Fibroblast of lung (primary cell): ENCODE data around the gene IGSF21.

Experiments used
- EZH2 ChIP-seq: IDR thresholded peaks from 2 replicates; pipeline ENCODE4 v1.5.1; 2012; ENCODE audit warnings: low read length, control low read depth, mild to moderate bottlenecking; ENCODE audit errors: missing control alignments
- TF ChIP-seq, protein P1 (sequence below), 2 donors: IDR thresholded peaks in 1 of 2; conservative IDR thresholded peaks in 1 of 2; 1 replicate in 1 of 2; 2 replicates in 1 of 2; pipeline ENCODE4 v1.5.1; 2011 to 2012; ENCODE audit warnings: low read length in 2 of 2, control low read depth in 1 of 2, inconsistent platforms in 1 of 2, low read depth in 1 of 2, mild to moderate bottlenecking in 1 of 2

DNA sequence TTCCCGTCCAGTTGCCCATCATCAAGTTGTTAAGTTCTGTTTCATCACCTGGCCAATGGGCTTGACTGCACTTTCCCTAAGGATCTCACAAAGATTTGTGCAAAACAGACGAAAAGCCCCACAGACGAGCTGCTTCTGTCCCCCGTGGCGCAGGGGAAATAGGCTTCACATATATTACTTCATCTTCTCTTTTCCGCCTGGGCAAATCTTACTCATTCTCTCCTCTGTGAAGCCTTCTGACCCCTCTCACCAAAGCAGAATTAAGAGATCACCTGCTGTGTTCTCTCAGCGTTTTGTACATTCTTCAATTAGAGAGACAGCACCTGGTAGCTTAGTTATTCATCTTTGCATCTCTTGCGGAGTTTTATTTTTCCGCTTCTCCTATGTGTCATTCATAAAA is 129.8 kb downstream of the IGSF21 start:
- TF ChIP-seq, protein P1, sequence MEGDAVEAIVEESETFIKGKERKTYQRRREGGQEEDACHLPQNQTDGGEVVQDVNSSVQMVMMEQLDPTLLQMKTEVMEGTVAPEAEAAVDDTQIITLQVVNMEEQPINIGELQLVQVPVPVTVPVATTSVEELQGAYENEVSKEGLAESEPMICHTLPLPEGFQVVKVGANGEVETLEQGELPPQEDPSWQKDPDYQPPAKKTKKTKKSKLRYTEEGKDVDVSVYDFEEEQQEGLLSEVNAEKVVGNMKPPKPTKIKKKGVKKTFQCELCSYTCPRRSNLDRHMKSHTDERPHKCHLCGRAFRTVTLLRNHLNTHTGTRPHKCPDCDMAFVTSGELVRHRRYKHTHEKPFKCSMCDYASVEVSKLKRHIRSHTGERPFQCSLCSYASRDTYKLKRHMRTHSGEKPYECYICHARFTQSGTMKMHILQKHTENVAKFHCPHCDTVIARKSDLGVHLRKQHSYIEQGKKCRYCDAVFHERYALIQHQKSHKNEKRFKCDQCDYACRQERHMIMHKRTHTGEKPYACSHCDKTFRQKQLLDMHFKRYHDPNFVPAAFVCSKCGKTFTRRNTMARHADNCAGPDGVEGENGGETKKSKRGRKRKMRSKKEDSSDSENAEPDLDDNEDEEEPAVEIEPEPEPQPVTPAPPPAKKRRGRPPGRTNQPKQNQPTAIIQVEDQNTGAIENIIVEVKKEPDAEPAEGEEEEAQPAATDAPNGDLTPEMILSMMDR (conservative IDR thresholded peaks at IDR 0.05 in 1 of 2, IDR thresholded peaks at IDR 0.05 in 1 of 2; ENCODE audit: low read depth in 1 of 2, low read length in 2 of 2) = no peak
- no peak for TF ChIP-seq EZH2
